ENCODE results near the gene CBX6. TPM values are rescaled to one million over a fixed set of nuclear protein-coding genes. Genes with fewer than 3 reads are reported as not detected.
"Not testable (repeated sequence)": the region's sequence is repeated elsewhere in the genome, so short reads cannot be mapped to it uniquely, and the experiment has no call there.

Gene CBX6
- 100 to 1,000 TPM; 162 to 166 TPM for total RNA-seq

GRCh38 chr22:38872172-38872830 lies at the start of gene CBX6:
CBX6 (minus strand) TSS chr22:38872216; CDS start chr22:38872190, 26 bp downstream.
- ChIA-PET POLR2A (interaction anchor here (0.6 to 2.9 kb wide), 4 partner anchors 52 to 115 kb away, joined by 3 to 11 read pairs (median 6); no protein-coding TSS in a partner anchor), CTCF (interaction anchor here (0.6 to 4.1 kb wide), 7 partner anchors 69 to 446 kb away, joined by 3 to 48 read pairs (median 4); partner anchors contain the start of gene APOBEC3B)

GRCh38 chr22:38921806-38922205 lies 49.8 kb upstream of the CBX6 start:
- CTCF ChIA-PET: interaction anchor here (1.1 kb wide), 1 partner anchor 52 kb away, joined by 4 read pairs; no protein-coding TSS in a partner anchor
- POLR2A ChIA-PET: no interaction called here

GRCh38 chr22:38921120-38921519 lies 49.1 kb upstream of the CBX6 start:
- POLR2A ChIA-PET: no interaction called here

GRCh38 chr22:38919631-38920190 lies 47.7 kb upstream of the CBX6 start:
- POLR2A ChIA-PET: no interaction called here
- CTCF ChIA-PET: interaction anchor here (1.0 kb wide), 1 partner anchor 54 kb away, joined by 4 read pairs; no protein-coding TSS in a partner anchor

More at GRCh38 chr22:38921120-38921519, 49.1 kb upstream of the CBX6 start:
- CTCF ChIA-PET: interaction anchor here (1.1 kb wide), 1 partner anchor 20 kb away, joined by 3 read pairs; no protein-coding TSS in a partner anchor

DNA sequence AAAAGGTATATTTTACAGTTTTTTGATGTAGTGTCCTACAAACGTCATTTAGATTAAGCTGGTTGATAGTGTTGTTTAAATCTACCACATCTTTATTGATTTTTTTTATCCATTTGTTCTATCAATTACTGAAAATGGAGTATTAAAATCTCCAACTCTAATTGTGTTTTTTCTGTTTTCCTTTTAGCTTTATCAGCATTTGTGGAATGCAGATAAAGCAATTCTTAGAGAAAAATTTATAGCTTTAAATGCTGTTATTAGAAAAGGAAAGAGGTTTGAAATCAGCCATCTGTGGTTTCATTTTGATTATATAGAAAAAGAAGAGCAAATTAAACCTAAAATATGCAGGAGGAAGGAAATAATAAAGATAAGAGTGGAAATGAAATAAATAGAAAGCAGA lies 39.4 kb upstream of the CBX6 start:
- CTCF ChIA-PET: interaction anchor here (1.2 kb wide), 1 partner anchor 41 kb away, joined by 3 read pairs; no protein-coding TSS in a partner anchor
- POLR2A ChIA-PET: no interaction called here

- POLR2A ChIA-PET: no interaction called here
- CTCF ChIA-PET: no interaction called here
Measured at GRCh38 chr22:38907767-38908166, 35.8 kb upstream of the CBX6 start.

GRCh38 chr22:38906052-38906451 lies 34.0 kb upstream of the CBX6 start:
- CTCF ChIA-PET: no interaction called here
- POLR2A ChIA-PET: no interaction called here

DNA sequence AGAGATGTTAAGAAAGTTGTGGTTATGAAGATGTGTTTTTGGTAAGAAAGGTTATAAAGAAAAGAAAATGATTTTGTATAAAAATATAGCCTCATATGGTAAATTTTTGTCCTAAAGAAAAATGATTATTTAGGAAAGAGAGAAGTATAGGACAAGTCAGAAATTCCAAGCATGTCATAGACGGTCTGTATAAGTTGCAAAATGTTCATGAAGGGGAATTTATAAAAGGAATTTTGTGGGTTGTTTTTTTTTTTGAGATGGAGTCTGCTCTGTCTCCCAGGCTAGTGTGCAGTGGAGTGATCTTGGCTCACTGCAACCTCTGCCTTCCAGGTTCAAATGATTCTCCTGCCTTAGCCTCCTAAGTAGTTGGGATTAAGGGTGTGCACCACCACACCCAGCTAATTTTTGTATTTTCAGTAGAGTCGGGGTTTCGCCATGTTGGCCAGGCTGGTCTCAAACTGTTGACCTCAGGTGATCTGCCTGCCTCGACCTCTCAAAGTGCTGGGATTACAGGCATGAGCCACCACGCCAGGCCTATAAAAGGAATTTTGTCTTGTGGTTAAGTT lies 32.1 kb upstream of the CBX6 start:
- POLR2A ChIA-PET, CTCF ChIA-PET: not testable (repeated sequence)

DNA sequence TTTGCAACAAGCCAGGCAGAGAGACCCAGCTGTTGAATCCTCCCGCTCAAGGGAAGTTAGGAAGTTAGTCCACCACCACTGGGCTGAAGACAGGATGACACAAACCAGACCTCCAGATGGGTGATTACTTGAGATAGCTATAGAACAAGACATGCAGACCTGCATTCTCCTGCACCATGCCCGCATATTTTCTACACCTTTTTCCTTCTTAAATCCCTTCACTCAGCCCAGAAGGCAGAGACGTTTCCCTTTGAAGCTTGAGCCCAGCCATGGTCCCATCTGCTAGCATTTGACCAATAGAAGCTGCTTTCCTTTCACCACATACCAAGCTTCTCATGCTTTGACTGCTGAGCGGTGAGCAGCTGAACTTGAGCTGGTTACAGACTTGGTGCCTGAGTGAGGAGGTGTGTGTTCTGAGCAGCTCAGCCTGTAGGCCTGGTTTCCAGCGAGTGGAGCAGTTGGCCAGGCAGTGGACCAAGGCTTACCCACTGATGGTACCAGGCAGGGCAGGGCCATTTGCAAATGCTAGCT lies 29.2 kb upstream of the CBX6 start:
- CTCF ChIA-PET: no interaction called here
- POLR2A ChIA-PET: no interaction called here

- CTCF ChIA-PET: no interaction called here
Measured at GRCh38 chr22:38900677-38901076, 28.7 kb upstream of the CBX6 start.

DNA sequence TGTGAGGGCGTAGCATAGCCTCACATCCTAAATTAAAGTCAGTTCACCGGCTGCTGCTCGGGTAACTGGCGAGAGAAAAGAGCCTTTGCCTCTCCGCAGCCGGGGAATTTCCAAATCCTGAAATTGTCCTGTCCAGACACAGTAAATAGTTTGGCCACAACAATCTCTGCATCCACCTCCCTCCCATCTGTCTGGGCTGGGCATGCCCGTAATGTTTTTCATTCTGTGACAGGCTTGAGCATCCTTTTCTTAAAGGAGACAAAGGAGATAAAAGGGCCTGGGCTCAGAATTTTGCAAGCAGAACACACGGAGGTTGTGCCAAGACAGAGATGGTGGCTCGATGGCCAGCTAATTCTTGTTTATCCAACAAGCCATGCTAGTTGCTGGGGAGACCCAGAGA lies 19.2 kb upstream of the CBX6 start:
- ChIA-PET CTCF (no interaction called here), POLR2A (no interaction called here)

More at GRCh38 chr22:38900677-38901076, 28.7 kb upstream of the CBX6 start:
- POLR2A ChIA-PET: no interaction called here

DNA sequence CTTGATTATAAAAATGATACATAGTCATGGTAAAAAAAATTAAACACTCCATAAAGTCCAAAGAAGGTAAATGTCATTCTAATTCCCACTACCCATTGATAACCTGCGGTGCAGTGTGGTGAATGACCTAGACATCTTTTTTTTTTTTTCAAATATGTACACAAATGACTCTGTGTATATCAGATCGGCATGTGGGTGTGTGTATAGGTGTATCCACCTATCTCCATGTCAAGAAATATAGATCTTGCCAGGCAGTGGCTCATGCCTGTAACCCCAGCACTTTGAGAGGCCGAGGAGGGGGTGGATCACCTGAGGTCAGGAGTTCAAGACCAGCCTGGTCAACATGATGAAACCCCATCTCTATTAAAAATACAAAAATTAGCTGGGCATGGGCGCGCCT lies 18.4 kb upstream of the CBX6 start:
- ChIA-PET POLR2A (no interaction called here), CTCF (no interaction called here)

- CTCF ChIA-PET: no interaction called here
- POLR2A ChIA-PET: no interaction called here
Measured at GRCh38 chr22:38886333-38886732, 14.3 kb upstream of the CBX6 start.

DNA sequence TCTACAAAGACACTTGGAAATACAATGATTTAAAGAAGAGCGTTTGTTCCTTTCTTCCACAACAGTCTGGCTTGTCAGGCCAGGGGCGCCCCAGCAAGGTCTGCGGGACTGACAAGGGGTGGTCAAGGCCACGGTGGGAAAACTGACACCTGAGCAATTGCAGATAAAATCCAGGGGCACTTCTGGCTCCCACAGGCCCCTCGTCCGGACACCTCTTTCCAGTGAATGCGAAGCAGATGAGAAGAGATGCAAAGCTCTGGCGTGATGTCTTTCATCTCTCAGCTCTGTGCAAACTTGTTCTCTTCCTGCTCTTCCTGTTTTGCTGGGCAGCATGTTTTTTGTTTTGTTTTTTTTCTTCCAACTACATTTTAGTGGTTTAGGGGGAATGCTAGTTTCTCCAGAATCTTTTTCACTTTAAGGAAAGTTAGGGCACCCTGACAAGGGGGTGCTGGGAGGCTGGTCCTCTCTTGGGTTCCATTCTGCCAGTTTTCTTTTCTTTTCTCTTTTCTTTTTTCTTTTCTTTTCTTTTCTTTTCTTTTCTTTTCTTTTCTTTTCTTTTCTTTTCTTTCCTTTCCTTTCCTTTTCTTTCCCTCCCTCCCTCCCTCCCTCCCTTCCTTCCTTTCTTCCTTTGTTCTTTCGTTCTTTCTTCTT lies 11.1 kb upstream of the CBX6 start:
- CTCF ChIA-PET: no interaction called here
- POLR2A ChIA-PET: no interaction called here

- POLR2A ChIA-PET: no interaction called here
Measured at GRCh38 chr22:38881997-38882879, 10.2 kb upstream of the CBX6 start.

DNA sequence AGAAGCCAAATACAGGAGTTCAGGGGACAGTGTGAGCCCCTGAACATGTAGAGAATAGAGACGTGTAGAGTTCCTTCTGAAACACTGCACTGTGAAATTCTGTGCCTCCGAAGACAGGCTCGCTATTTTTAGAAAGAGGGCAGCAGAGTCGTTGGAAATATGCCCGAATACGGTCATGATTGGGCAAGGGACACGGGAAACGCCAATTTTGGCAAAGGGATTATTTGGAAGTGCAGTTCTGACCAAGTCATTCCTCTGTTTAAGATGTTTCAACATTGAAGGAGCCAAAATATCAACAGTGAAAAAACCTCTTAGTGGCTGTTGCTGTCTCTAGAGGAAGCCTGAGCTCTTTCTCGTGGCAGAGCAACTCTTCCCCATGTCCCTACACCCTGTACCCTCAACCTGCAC lies 9.5 kb upstream of the CBX6 start:
- CTCF ChIA-PET: interaction anchor here (1.6 kb wide), 1 partner anchor 13 kb away, joined by 5 read pairs; no protein-coding TSS in a partner anchor
- POLR2A ChIA-PET: no interaction called here

More at GRCh38 chr22:38881997-38882879, 10.2 kb upstream of the CBX6 start:
- CTCF ChIA-PET: interaction anchor here (1.6 kb wide), 1 partner anchor 13 kb away, joined by 5 read pairs; no protein-coding TSS in a partner anchor

DNA sequence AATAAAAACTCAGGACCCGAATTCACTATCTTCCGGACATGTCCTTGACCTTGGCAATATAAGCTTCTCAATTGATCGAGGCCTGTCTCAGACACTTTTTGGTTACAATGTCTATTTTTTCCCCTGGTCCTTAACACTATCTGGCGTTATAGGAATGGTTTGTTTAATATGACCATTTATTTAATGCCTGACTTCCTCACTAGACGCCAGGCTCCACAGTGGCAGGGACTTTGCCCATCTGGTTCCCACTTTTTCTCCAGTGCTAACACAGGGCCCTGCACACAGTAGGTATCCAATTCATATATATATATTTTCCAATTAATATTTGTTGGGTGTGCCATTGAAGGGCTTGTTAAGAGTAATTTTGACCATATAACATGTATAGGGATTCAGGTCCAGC lies 7.9 kb upstream of the CBX6 start:
- ChIA-PET CTCF (no interaction called here), POLR2A (no interaction called here)

GRCh38 chr22:38879108-38879729 lies 7.2 kb upstream of the CBX6 start:
- CTCF ChIA-PET: interaction anchor here (1.4 kb wide), 1 partner anchor 10 kb away, joined by 6 read pairs; no protein-coding TSS in a partner anchor
- POLR2A ChIA-PET: no interaction called here

GRCh38 chr22:38878001-38878400 lies 6.0 kb upstream of the CBX6 start:
- ChIA-PET CTCF (interaction anchor here (0.7 to 1.4 kb wide), 2 partner anchors 9 to 123 kb away, joined by 3 to 5 read pairs; no protein-coding TSS in a partner anchor), POLR2A (no interaction called here)
